HG02610 (cell line): ENCODE measurements around the gene XPO6.
"Not testable (repeated sequence)": the region's sequence is repeated elsewhere in the genome, so short reads cannot be mapped to it uniquely, and the experiment has no call there.

ENCODE experiments used
- ATAC-seq: cut with Tn5 transposase; IDR thresholded peaks from one replicate; pipeline ENCODE4 v1.9.1; 2021; ENCODE audit warnings: mild to moderate bottlenecking, moderate library complexity; ENCODE audit not compliant: unreplicated experiment

XPO6 gene

DNA sequence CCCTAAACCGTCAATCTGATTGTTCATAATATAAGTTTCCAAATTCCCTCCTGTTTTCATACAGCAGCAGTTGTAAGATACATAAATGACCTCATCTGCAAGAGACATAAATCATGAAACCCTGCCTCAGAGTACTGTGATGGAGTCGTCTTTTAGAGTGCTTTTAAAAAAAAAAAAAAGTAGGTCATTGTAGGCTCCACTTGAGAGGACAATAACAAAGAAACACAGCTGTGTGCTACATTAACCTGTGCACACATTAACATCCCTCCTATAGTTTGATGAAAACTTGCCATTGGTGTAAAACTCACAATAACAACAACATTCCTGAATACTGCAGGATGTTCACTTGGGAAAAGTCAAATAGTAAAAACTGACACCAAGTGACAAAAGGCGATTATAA is 56.5 kb downstream of the XPO6 start:
- no peak for ATAC-seq

DNA sequence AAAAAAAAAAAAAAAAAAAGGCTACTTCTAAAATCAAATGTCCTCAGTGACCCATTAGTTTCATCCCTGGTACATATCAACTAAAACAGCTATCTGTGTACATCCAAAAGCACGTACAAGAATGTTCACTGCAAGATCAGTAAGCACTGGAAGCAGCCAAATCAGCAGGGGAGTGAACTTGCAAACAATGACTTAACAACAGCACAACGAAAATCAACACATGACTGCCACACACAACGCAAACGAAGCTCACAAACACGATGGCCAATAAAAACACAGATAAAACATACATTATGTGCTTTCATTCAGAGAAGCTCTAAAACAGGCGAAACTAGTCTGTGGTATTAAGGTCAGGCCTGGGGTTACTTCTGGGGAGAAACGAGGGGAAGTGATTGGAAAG is 60.6 kb downstream of the XPO6 start:
- no peak for ATAC-seq

DNA sequence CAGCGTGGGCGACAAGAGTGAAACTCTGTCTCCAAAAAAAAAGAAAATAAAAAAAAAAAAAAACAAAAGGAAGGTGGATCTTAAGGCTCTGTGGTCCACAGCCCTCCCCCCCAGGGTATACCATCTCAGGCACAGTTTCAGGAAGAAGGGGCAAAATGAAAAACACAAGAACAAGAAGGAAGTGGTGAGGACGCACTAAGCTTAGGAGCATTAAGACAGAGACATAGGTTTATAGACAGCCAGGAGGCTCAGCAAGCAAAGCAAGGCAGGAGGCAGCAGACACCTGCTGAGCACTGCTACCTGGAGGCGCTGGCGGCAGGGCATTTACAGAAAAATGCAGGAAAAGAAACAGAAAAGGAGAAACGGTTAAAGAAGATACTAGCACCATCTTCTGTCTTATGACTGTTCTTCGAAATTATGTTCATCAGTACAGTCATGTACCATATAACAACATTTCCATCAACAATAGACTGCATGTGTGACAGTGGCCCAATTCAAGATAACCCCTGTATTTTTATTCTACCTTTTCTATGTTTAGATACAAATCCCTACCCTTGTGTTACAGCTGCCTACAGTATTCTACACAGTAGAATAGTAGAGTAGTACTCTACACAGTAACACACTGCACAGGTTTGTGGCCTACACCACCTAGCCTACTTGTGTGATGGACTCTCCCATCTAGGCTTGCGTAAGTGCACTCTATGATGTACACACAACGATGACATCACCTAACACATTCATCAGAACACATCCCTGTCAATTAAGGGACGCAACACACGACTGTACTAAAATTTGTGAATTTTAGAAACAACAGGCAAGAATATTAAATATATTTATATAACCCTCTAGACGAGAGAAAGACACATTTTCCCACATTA is 62.5 kb downstream of the XPO6 start:
- ATAC-seq = no peak

- no peak for ATAC-seq
Measured at GRCh38 chr16:28146536-28146935, 65.2 kb downstream of the XPO6 start.

DNA sequence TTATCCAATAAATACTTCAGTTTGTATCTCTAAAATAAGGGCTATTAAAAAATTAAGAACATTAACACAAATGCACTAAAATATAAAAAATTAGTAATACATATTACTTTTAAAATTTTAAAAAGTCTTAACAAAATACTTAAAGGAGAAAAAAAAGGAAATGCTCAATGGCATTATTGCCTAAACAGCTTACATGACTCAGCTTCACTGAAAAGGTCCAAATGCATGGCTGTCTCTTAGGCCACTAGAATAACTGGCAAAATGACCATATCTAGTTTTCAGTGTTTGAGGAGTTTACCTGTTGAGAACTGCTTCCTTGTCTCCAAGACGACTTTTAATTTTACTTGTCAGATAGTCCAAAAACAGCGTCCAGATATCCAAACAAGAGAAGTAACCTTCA is 66.0 kb downstream of the XPO6 start:
- ATAC-seq = no peak

- peak; percentile 68 for ATAC-seq
Measured at GRCh38 chr16:28140788-28141618, 70.8 kb downstream of the XPO6 start.

- ATAC-seq = no peak
Measured at GRCh38 chr16:28139530-28139929, 72.2 kb downstream of the XPO6 start.

DNA sequence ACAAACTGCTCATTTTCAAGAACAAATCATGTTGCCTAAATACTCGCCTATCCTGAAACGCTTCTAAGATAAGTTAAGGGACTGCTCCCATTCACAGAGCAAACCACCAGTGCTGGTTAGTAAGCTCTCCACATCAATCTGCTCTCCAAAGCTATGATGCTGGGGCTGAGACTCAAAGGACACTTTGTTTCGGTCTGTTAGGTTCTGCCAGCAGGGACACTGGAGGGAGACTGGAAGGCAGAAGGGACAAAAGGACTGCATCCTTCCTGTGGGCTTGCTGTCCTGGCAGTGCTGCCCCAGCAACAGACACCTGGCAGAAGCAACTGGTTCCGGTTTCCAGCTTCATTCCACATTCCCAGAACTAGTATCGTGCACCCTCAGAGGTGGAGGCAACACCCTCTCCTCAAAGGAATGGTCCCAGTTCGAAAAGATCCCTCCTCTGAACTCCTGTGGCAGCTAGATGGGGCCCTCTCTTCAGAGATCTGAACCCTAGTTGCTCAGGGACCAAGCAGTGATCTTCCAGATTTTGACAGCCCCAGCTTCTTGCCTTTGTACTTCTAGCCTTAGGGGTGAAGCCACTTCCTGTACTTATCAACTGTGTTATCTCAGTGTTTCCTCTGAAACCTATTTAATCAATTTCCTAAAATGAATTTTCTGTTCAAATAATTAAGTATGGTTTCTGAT is 74.9 kb downstream of the XPO6 start:
- ATAC-seq = no peak

GRCh38 chr16:28133666-28134065 is 78.1 kb downstream of the XPO6 start:
- ATAC-seq = no peak

DNA sequence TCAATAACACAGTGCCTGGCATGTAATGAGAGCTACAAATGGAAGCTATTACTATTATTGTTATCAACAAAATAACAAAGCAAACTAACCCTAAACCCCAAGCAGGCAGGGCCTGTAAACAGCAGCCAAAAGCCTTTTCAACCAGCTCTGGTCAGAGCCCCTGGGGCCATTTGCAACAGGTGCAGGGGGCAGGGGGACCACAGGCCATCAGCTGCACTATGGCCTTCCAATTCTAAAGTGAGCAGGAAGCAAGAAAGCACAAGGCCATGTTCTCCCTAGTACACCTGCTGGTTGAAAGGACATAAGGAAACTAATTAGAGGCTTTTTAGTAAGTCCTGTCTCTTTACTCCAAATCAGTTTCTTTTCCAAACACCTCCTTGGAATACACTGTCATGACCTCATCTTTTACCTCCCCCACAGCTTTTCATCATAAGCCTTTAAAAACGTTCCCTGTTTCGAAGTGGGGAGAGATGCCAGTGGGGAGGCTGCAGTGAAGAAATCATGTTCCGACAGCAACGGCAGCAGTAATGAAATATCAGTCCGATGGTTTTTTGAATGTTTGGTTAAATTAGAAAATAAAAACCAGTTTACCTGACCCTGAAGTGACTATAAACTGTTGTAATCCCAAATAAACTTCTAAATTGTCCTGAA is 79.9 kb downstream of the XPO6 start:
- ATAC-seq = no peak

DNA sequence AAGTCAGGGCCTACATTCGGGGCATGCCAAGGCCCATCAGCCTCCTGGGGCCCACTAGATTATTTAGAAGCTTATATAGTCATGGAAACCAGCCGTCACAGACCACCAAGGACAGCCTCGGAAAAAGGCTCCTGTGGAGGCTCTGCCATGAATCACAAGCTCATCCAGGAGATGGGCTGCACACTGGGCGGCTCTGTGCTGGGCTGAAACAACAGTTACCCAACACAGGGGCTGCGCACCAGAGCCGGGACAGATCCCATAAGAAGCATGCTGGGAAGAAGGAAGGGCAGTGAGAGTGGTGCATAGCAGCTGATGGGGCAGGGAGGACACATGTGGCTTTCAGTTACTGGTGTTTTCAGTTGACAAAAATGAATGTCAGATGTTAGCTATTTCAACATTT is 80.6 kb downstream of the XPO6 start:
- ATAC-seq = no peak

DNA sequence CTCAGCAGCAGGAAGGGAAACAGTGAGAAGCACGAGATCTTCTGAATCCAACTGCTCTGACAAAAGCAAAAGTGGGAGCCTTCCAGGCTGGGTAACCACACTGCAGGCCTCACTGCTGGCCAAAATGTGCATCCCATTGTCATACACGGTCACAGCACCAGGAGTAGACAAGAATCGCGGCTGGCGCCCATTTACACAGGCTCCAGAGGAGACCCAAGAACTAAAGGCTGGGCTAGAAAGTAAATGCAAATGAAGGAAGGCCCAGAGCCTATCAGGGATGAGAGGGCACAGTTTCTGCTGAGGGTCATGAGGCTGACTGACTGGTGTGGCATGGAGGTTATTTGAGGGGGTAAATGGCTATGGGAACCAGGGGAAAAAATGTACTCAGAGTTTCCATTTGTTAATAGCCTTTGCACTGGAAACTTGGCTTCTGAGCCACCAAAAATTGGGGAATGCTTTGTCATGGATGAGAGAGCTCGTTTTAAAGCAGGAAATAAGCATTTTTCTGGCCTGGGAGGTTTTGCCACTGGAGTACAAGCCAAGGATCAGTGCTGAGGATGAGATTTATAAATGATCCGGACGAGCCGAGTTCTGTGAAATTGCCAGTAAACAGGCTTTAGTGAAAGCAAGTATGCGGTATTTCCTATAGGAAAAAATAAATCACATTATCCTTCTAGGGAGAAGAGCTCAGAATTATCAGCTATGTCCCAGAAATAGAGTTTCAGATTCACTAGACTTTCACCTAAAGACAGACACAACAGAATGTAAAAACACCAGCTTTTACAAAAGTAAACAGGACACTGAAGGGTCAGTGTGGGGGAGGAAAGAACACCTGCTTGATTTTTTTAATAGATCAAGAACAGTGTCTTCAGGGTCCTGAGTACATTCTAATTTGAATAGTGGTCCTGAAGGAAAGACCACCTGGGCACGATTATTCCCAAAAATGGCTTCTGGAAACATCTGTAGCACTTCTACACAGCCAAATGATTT is 81.4 kb downstream of the XPO6 start:
- no peak for ATAC-seq

DNA sequence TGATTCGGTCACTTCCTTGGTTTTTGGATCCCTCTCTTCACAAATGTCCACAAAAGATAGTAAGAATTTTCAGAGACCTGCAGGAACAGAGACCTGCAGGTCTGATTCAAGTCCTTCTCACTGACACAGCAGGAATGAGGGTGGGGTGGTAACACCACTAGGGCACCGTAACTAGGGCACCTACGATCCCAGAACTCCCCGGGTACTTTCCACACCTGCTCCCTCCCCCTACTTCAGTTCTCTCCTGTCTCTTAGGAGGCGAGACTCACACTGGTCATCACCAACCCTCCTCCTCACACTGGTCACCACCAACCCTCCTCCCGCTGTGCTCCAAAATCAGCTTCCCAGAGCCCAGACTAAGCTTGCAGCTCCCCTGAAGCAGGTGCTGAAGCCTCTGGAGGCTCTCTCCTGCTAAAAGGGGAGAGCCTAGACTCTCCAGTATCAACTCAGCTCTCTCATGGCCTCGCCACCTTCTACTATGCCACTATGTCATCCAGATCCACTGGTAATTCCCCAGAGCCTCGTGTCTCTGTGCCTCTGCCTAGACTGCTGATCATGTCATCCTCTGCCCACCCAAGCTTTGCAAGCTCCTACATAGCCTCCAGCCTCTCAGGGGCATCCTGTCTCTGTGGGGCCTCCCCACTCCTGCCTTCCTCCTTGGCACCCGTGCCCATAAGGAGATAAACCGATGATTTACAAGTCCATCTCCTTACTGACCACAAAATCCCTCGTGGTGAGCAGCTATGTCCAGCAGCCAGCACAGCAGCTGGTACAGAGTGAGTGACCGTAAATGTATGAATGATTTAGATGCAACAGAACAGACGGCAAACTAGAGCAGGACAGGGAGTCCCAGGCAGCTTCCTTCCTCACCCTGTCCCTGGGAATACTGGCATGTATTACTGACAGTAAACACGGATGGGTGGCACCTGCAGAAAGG is 84.8 kb downstream of the XPO6 start:
- ATAC-seq = peak; percentile 48

- no peak for ATAC-seq
Measured at GRCh38 chr16:28125592-28125991, 86.2 kb downstream of the XPO6 start.

- no peak for ATAC-seq
Measured at GRCh38 chr16:28121527-28121926, 90.2 kb downstream of the XPO6 start.

DNA sequence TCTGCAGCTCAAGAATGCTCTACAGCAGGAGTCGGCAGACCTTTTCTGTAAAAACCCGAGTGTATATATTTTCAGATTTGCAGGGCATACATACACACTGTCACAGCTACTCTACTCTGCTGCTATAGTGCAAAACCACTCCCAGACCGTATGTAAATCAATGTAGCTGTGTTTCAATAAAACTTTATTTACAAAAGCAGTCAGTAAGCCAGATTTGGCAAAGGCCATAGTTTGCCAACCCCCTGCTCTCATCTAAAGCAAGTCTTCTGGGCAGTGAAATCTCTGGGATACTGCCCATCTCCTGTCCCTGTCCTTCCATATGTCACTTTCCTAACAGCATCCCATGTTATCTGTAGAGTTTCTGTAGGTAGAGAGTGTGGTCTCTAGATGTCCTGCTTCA is 91.0 kb downstream of the XPO6 start:
- no peak for ATAC-seq

- no peak for ATAC-seq
Measured at GRCh38 chr16:28118637-28119036, 93.1 kb downstream of the XPO6 start.

DNA sequence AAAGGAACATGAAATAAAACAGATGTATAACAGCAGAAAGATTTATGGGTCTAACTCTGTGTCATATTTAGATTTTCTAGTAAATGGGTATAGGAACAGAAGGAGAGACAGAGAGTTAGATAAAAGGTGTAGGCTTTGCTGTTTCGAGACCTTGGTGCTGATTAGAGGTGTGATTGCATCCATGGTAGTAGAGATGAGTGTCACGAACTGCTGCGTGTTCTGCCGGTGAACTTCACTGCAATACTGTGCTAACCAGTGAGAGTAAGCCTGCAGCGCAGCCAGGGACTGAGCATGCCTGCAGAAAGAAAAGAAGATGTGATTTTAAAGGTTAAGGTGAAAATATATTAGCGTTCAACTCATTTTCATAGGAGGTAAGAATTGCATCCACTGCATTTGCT is 94.6 kb downstream of the XPO6 start:
- no peak for ATAC-seq

- ATAC-seq = not testable (repeated sequence)
Measured at GRCh38 chr16:28115866-28116265, 95.9 kb downstream of the XPO6 start.
